Renal cortical epithelial cell (primary cell): ENCODE data around the gene NAV3. TPM values are rescaled to one million over a fixed set of nuclear protein-coding genes. Genes with fewer than 3 reads are reported as not detected.

Source experiments
- DNase-seq: peaks from one replicate; pipeline ENCODE4 v3.0.0-alpha.2; 2011; ENCODE audit warnings: low read depth
- total RNA-seq: library from RNA; depleted of rRNA; stranded (reverse); fragments of >200 nt; gene quantifications from 2 replicates; pipeline ENCODE4 v1.2.3, GENCODE V29; 2014

NAV3 gene
- total RNA-seq, 1 donor from 2014 or later, result 9.1 TPM

DNA sequence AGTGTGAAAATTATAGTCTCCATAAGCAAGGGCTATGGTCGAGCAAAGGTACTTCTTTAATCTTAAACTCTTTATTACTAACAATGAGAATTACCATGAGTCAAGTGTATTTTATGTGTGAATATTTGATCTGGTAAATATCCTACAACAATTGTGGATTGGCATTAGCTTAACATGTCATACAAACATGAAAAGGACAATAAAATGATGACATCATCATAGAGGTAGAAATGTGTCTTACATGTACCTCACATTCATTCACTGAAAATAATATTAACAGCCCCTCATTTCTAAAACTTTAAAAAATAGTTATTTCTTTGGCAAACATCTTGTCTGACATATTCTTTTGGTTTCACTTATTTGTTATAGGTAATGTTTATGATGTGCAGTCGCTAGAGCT is 355.0 kb downstream of the NAV3 start:
- DNase-seq, result no peak

DNA sequence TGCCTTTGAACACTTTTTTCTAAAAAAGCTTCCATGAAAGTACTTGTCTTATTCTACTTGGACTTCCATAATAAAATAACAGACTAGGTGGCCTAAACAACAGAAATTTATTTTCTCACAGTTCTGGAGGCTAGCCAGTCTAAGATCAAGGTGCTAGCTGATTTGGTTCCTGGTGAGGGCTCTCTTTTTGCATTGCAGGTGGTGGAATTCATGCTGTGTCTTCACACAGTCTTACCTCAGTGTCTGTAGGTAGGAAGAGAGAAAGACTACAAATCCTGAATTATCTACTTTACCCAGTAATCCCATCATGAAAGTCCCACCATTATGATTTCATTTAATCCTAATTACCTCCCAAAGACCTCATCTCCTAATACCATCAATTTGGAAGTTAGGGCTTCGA is 356.0 kb downstream of the NAV3 start:
- DNase-seq, result no peak

- DNase-seq, result no peak
Observed at GRCh38 chr12:78187741-78188140, 357.0 kb downstream of the NAV3 start.

- no peak for DNase-seq
Observed at GRCh38 chr12:78189656-78190055, 359.0 kb downstream of the NAV3 start.

- DNase-seq, result no peak
Observed at GRCh38 chr12:78191611-78192010, 360.9 kb downstream of the NAV3 start.

DNA sequence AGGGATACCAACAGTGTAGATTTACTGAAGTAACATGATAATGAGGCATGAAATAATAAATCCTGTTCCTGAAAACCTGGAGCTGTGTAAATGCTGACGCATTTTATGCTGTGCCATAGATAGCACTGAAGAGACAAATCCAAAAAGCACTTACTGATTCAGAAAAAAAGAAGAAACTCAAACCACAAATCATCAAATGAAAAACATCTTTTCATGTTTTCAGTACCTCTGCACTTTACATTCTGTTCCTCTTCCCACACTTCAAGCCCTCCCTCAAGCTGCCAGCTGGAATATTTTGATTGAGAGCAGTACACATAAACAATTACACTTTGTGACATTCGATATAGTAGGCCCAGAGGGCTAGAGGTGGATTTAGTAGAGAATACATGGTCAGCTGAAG is 362.3 kb downstream of the NAV3 start:
- no peak for DNase-seq

DNA sequence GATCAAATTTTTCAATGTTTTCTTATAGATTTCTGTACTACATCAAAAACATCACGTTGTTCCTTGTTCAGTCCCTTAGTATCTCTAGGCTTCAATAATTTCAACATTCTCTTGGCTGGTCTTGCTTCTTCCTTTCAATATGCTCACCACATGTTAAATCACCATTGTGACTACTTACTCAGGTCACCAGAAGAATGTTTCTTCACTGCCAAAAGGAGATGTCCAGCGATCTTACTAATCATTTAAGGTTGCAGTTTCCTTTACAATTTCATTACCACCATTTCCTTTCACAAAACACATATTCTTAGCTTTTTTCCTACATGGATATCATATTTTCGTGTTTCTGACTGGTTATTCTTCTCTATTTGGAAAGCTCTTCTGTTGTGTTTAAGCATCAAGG is 363.8 kb downstream of the NAV3 start:
- DNase-seq, result peak; percentile 91

DNA sequence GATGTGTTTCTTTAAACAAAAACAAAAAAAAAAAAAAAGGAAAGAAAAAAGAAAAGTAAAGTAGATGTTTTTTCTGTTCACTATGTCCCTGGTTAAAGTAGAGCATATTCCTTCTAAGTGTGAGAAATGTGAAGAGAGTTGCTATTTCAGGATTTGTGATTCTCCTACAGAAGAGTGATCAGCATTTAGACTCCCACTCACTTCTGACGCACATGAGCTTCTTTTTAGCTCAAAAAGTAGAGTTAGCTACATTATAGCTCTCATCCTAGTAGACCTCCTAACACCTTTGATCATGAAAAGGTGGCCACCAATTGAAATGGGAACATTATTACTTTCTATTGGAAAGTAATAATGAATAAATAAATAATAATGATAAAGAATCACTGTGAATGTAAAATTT is 368.2 kb downstream of the NAV3 start:
- DNase-seq, result no peak

DNA sequence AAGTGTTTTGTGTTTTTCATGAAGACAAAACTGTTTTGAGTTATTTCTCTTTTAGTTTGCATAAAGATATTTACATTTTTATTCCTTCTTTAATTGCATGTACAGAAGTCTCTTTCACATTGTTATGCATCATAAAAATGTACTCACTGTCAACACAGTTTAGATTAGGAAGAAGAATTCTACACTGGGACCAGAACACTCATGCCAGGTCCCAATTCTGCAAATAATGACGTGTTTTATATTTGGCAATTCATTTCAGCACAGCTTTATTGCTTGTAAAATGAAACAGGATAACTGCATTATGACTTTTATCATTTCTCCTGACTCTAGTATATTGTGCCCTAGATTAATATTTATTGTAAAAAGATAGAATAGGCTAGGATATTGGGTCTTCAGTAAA is 369.2 kb downstream of the NAV3 start:
- DNase-seq, result no peak

GRCh38 chr12:78204926-78205325 is 374.2 kb downstream of the NAV3 start:
- no peak for DNase-seq

GRCh38 chr12:78208092-78208491 is 377.4 kb downstream of the NAV3 start:
- DNase-seq, result peak; percentile 89

GRCh38 chr12:78209846-78210505 is 379.3 kb downstream of the NAV3 start:
- DNase-seq, result no peak

DNA sequence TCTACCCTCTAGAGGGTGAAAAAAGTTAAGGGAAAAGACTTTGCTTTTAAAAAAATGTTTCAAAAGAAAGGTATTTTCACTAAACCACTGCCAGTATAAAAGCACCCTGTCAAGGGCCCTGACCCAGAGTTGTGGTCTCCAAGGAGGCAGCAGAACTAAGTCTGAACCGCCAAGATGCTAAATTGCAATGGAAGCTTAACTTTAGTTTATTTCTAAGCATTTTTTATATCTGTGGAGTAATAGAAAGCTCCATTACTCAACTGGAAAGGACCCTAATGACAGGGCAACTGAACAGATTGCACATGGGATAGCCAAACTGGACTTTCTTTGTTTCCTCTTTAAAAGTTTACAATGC is 379.8 kb downstream of the NAV3 start:
- DNase-seq, result peak; percentile 76

GRCh38 chr12:78210894-78211302 is 380.2 kb downstream of the NAV3 start:
- DNase-seq, result peak; percentile 99

DNA sequence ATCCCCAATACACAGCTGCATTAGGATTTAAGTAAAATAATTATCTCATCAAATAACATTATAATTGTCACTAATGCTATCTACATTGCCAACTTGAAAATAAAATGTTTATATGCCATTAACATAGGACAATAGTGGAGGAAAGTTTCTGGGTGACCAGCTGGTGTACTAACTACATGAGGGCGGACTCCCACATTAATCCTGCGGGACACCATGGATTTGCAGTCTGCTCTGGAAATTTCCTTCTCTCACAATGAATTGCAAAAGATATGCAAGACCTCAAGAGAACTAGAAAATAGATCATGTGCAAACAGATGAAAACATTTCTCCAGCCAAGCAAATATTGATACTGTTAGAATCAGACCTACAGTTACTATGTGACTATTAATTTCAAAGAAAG is 390.1 kb downstream of the NAV3 start:
- DNase-seq, result no peak

GRCh38 chr12:78224154-78224553 is 393.5 kb downstream of the NAV3 start:
- no peak for DNase-seq

GRCh38 chr12:78226763-78227162 is 396.1 kb downstream of the NAV3 start:
- no peak for DNase-seq

- peak; percentile 44 for DNase-seq
Observed at GRCh38 chr12:78229591-78230101, 399.0 kb downstream of the NAV3 start.

GRCh38 chr12:78232756-78233155 is 402.1 kb downstream of the NAV3 start:
- DNase-seq, result no peak

GRCh38 chr12:78236264-78236663 is 405.6 kb downstream of the NAV3 start:
- no peak for DNase-seq

GRCh38 chr12:78239544-78239943 is 408.9 kb downstream of the NAV3 start:
- no peak for DNase-seq

- DNase-seq, result no peak
Observed at GRCh38 chr12:78240827-78241226, 410.1 kb downstream of the NAV3 start.

GRCh38 chr12:78241446-78241845 is 410.8 kb downstream of the NAV3 start:
- no peak for DNase-seq

DNA sequence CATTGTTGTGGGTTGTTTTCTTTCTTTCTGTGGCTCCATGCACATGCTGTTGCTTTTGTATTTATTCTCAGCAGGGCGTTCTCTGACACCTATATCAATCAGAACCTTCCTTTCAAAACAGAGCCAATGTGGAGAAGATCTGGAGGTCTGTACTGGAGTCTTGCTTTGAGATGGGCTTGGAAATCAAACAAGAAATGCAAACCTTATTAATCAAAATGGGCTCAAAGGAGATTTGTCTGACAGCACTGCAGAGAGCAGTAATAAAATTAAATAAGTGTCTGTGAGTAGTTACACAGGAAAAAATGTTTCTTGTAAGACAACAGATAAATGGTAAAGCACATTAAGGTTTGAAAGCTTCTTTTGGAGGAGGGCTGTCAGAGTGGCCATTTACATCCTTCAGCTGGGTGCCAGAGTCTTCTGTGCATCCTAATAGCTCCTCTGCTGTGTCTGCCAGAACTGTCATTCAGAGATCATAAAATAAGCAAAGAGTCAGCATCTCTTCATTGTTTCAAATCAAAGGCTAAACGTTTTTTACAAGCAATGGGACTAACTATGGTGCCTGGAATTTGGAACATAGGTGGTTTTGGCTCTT is 414.3 kb downstream of the NAV3 start:
- DNase-seq, result no peak
